GM21447 (cell line): ENCODE results near the gene SLC6A1.

Experiments
- ATAC-seq: cut with Tn5 transposase; IDR thresholded peaks from one replicate; pipeline ENCODE4 v1.9.1; 2021; ENCODE audit not compliant: unreplicated experiment

The SLC6A1 gene

GRCh38 chr3:10970306-10970960 is 22.1 kb upstream of the SLC6A1 start:
- no peak for ATAC-seq

- no peak for ATAC-seq
These were observed 20.3 kb upstream of the SLC6A1 start for GRCh38 chr3:10972072-10972782.

- ATAC-seq = no peak
These were observed 19.4 kb upstream of the SLC6A1 start for GRCh38 chr3:10973046-10973595.

- no peak for ATAC-seq
These were observed 18.4 kb upstream of the SLC6A1 start for GRCh38 chr3:10974131-10974530.

GRCh38 chr3:10974746-10975375 is 17.7 kb upstream of the SLC6A1 start:
- no peak for ATAC-seq

- ATAC-seq = no peak
These were observed 16.8 kb upstream of the SLC6A1 start for GRCh38 chr3:10975695-10976234.

GRCh38 chr3:10976770-10977169 is 15.8 kb upstream of the SLC6A1 start:
- ATAC-seq = no peak

GRCh38 chr3:10977892-10978510 is 14.5 kb upstream of the SLC6A1 start:
- no peak for ATAC-seq

- no peak for ATAC-seq
These were observed 13.6 kb upstream of the SLC6A1 start for GRCh38 chr3:10978956-10979355.

GRCh38 chr3:10980312-10980711 is 12.2 kb upstream of the SLC6A1 start:
- ATAC-seq = no peak

- ATAC-seq = no peak
These were observed 11.5 kb upstream of the SLC6A1 start for GRCh38 chr3:10981031-10981430.

GRCh38 chr3:10981961-10982360 is 10.6 kb upstream of the SLC6A1 start:
- ATAC-seq = no peak

GRCh38 chr3:10982782-10983181 is 9.8 kb upstream of the SLC6A1 start:
- ATAC-seq = no peak

GRCh38 chr3:10983219-10983916 is 9.2 kb upstream of the SLC6A1 start:
- ATAC-seq = no peak

GRCh38 chr3:10984371-10984896 is 8.1 kb upstream of the SLC6A1 start:
- no peak for ATAC-seq

GRCh38 chr3:10985181-10985580 is 7.4 kb upstream of the SLC6A1 start:
- ATAC-seq = no peak

- ATAC-seq = no peak
These were observed 6.0 kb upstream of the SLC6A1 start for GRCh38 chr3:10986592-10986991.

GRCh38 chr3:10988001-10988665 is 4.4 kb upstream of the SLC6A1 start:
- ATAC-seq = no peak

GRCh38 chr3:10988991-10989484 is 3.5 kb upstream of the SLC6A1 start:
- no peak for ATAC-seq
